ENCODE measurements around the gene SPEF1.

GRCh38 chr20:3735768-3736167 is 45.5 kb downstream of the SPEF1 start:
- TF ChIP-seq POLR2A (IDR thresholded peaks at IDR 0.05): no peak
- TF ChIP-seq, protein P1, sequence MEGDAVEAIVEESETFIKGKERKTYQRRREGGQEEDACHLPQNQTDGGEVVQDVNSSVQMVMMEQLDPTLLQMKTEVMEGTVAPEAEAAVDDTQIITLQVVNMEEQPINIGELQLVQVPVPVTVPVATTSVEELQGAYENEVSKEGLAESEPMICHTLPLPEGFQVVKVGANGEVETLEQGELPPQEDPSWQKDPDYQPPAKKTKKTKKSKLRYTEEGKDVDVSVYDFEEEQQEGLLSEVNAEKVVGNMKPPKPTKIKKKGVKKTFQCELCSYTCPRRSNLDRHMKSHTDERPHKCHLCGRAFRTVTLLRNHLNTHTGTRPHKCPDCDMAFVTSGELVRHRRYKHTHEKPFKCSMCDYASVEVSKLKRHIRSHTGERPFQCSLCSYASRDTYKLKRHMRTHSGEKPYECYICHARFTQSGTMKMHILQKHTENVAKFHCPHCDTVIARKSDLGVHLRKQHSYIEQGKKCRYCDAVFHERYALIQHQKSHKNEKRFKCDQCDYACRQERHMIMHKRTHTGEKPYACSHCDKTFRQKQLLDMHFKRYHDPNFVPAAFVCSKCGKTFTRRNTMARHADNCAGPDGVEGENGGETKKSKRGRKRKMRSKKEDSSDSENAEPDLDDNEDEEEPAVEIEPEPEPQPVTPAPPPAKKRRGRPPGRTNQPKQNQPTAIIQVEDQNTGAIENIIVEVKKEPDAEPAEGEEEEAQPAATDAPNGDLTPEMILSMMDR (IDR thresholded peaks at IDR 0.05): no peak
